Naive B cell (primary cell): ENCODE results near the gene NTM. TPM values are rescaled to one million over a fixed set of nuclear protein-coding genes. Genes with fewer than 3 reads are reported as not detected.

Experiments used
- ATAC-seq, 2 donors: fragments of 150-1000 bp; cut with Tn5 transposase; 2 replicates each; pipeline ENCODE4 v1.10.0; 2021; ENCODE audit warnings: low read depth in 2 of 2, mild to moderate bottlenecking in 2 of 2, moderate library complexity in 2 of 2
- DNase-seq: peaks from one replicate; pipeline ENCODE4 v3.0.0; 2022
- H3K27ac Mint-ChIP-seq, 6 donors: one replicate each; pipeline ENCODE4 v1.8.0; 2020 to 2022; ENCODE audit warnings: mild to moderate bottlenecking in 6 of 6, mixed read lengths in 6 of 6, moderate library complexity in 5 of 6, inconsistent platforms in 2 of 6
- H3K27me3 Mint-ChIP-seq, 3 donors: one replicate each; pipeline ENCODE4 v1.8.0; 2021 to 2022; ENCODE audit warnings: mixed read lengths in 3 of 3, mild to moderate bottlenecking in 1 of 3
- H3K36me3 Mint-ChIP-seq, 2 donors: one replicate each; pipeline ENCODE4 v1.8.0; 2020 to 2022; ENCODE audit warnings: mixed read lengths in 2 of 2, inconsistent platforms in 1 of 2, mild to moderate bottlenecking in 1 of 2
- H3K4me1 Mint-ChIP-seq, 3 donors: one replicate each; pipeline ENCODE4 v1.8.0; 2020 to 2022; ENCODE audit warnings: mixed read lengths in 3 of 3, inconsistent platforms in 1 of 3, mild to moderate bottlenecking in 1 of 3, moderate library complexity in 1 of 3
- H3K4me3 Mint-ChIP-seq, 8 donors: one replicate each; pipeline ENCODE4 v1.8.0; 2020 to 2022; ENCODE audit warnings: mild to moderate bottlenecking in 8 of 8, mixed read lengths in 8 of 8, moderate library complexity in 8 of 8, inconsistent platforms in 2 of 8
- H3K9me3 Mint-ChIP-seq, 7 donors: one replicate each; pipeline ENCODE4 v1.8.0; 2020 to 2022; ENCODE audit warnings: mixed read lengths in 7 of 7, mild to moderate bottlenecking in 5 of 7, inconsistent platforms in 2 of 7, moderate library complexity in 1 of 7
- polyA plus RNA-seq, 6 donors: library from polyadenylated mRNA; unstranded; fragments of 300-500 nt; fragmentation: Illumina TruSeq; gene quantifications; one replicate each; pipeline ENCODE4 v1.2.3, GENCODE V29; 2021; ENCODE audit warnings: low read depth in 6 of 6

Gene NTM
- polyA plus RNA-seq, 6 donors from 2014 or later = not detected

DNA sequence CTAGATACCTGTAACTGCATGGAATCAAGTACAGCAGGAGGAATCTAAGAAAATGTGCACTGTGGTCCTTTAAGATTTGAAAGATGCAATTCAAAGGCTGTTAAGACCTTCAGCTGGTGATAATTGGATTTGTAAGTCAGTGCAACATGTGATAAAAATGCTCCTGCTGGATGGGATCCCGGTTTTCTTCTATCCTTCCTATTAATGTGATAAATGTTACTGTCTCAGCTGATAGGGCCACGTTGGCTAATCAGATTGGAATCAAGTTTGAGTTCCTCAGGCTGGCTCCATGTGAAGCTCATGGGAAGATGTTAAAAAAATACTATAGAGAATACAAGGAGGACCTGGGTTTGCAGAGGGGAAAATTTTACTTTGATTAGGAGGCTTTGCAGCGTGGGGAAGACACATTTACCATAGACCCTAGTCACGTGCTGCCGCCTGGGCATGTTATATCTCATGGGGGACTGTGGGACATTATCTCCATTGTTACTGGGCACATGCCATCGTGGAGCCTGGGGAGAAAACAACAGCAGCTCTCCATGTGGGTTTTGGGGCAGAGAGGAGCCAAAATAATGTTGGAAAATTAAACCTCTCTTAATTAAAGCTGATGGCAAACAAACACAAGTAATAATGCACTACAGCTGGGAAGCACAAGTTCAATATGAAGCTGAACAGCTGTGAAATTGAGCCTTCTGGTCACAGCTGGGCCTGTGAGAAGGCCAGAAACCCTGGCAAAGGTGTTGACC is 652.5 kb downstream of the NTM start:
- no peaks in the 10 kb centered on the region for H3K4me1 Mint-ChIP-seq
- H3K27me3 Mint-ChIP-seq = no peaks in the 10 kb centered on the region
- no peak overlapping the region for H3K4me3 Mint-ChIP-seq
- H3K9me3 Mint-ChIP-seq = peaks cover 1 to 16% (median 11%) of the 10 kb centered on the region in 7 donors
- ATAC-seq = no peak
- no peak overlapping the region for H3K27ac Mint-ChIP-seq
- no peaks in the 10 kb centered on the region for H3K36me3 Mint-ChIP-seq
- DNase-seq = no peak

DNA sequence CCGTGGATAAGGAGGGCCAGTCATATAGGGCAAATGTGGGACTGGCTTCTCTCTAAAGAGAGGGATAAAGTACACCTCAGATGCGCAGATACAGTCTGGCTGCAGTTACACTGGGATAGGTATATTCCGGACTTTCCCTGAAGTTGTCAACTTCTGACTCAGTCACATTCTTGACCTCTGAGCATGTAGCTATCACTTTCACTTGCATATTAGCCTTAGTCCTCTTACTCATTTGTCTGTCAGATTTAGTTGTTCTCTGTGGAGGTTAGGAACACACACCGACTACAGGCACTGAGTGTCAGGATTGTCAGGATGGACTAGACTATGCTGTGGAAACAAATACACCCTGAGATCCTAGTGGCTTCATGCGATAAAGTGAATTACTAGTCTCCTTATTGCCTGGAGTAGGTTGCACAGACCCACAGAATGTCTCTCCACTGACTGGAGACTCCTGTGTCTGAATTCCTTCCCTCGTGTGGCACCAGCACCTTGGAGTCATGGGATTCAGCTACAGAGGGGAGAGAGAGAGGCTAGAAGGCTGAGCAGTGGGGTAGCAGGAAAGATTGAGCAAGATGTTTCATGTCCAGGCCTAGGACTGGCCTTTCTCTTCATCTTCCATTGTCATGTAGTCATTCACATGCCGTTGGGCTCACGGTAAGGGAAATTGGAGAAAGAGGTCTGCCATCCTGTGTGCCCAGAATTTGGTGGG is 654.3 kb downstream of the NTM start:
- H3K4me3 Mint-ChIP-seq = no peak overlapping the region
- DNase-seq = no peak
- no peak for ATAC-seq
- no peak overlapping the region for H3K27ac Mint-ChIP-seq
- H3K9me3 Mint-ChIP-seq = peaks cover 1 to 14% (median 11%) of the 10 kb centered on the region in 7 donors
- H3K4me1 Mint-ChIP-seq = no peaks in the 10 kb centered on the region
- no peaks in the 10 kb centered on the region for H3K36me3 Mint-ChIP-seq
- no peaks in the 10 kb centered on the region for H3K27me3 Mint-ChIP-seq

DNA sequence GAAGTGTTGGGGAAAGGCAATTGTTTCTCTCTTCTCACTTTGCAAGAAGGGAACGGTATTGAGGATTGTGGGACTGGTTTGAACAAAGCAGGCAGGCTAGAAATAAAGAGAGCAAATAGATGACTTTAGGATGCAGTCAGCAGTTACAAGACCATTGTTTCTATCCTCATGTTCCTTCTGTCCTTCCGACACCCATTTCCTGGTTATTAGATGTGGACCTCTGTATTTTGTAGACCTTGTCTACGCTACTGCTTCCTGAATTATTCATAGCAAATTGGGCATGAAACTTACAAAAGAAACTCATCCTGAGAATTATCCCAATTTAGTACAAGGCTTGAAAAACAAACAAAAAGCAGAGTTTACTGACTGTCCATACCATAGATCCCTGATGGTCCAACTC is 656.3 kb downstream of the NTM start:
- ATAC-seq = no peak
- H3K4me3 Mint-ChIP-seq = no peak overlapping the region
- no peaks in the 10 kb centered on the region for H3K27me3 Mint-ChIP-seq
- no peaks in the 10 kb centered on the region for H3K36me3 Mint-ChIP-seq
- H3K27ac Mint-ChIP-seq = peak overlapping the region in 1 of 6 donors; percentile 62
- DNase-seq = no peak
- no peaks in the 10 kb centered on the region for H3K4me1 Mint-ChIP-seq
- peaks cover 0 to 10% (median 2%) of the 10 kb centered on the region in 7 donors for H3K9me3 Mint-ChIP-seq

DNA sequence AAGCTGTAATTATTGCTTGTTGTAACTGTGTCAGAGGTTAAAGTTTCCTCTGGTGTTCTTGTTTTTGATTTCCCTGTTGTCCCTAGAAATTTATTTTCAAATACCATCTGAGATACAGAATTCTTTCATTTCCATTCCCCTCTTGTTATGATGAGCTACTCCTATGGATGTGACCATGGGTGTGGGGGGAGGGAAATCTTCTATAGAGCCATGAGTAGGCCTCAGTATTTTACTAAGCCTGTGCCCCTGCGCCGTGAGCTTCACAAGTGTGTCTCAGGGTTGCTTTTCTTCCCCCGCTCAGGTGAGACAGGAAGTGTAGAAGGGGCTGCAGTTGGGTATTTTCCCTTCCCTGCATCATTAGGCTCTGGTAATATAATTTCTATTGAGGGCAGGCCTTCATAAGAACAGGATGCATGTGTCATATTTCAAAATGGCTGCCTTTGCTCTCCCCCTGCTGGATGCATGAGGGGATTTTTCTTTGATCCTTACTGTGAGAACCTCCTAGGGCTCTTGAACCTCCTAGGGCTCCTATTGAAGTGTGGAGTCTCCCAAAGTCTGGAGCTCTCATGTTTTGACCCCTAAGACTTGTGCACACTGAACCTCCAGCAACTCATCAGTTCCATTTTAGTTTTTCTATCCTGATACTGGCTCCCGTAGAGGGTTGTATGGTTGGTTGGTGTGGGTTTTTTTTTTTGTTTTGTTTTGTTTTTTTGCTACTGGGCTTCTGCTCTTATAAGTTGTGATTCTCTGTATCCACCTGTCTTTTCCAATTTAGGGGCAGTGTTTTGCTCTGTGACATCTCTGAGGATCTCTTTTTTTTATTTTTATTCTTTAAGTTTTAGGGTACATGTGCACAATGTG is 658.2 kb downstream of the NTM start:
- Mint-ChIP-seq H3K36me3 (no peaks in the 10 kb centered on the region), H3K4me1 (no peaks in the 10 kb centered on the region), H3K27ac (no peak overlapping the region), H3K27me3 (no peaks in the 10 kb centered on the region), H3K4me3 (no peak overlapping the region), H3K9me3 (peaks cover 0 to 10% (median 4%) of the 10 kb centered on the region in 7 donors)
- DNase-seq = no peak
- no peak for ATAC-seq

DNA sequence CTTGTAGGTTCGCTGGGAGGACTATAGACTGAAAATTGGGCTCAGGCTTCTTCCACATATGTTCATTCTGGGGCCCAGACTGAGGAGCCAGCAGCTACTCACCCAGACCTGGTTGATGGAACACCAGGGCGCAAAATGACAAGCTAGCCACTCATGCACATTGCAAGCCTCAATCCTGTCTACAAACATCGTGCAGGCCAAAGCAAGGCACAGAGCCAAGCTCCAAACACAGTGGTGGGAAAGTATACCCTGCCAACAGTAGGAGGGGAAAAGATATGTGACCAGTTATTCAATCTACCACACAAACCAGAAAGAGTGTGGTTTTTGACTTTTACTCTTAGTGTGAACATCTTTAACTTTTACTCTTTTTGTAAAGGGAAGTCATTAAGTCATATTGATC is 660.5 kb downstream of the NTM start:
- Mint-ChIP-seq H3K4me1 (no peaks in the 10 kb centered on the region), H3K27me3 (no peaks in the 10 kb centered on the region), H3K36me3 (no peaks in the 10 kb centered on the region), H3K27ac (no peak overlapping the region), H3K9me3 (peaks cover 0 to 10% (median 4%) of the 10 kb centered on the region in 7 donors), H3K4me3 (no peak overlapping the region)
- no peak for ATAC-seq
- no peak for DNase-seq

DNA sequence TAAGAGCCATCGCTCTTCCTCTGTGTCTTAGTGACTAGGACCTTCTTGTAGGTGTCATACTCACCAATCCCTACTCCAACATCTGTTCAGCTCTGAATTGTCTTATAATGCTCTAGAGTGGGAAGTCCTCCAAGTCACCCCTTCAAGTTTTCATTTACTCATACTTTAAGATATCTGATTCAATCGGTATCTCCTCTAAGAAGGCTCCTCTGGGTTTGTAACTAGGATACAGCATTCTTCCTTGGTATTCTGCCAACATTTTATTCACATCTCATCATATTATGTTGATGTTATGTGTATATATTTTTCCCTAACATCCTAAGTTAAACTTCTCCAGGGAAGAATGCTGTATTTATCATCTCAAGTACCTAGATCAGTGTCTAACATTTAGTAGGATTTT is 662.1 kb downstream of the NTM start:
- no peak overlapping the region for H3K4me3 Mint-ChIP-seq
- H3K4me1 Mint-ChIP-seq = no peaks in the 10 kb centered on the region
- no peaks in the 10 kb centered on the region for H3K36me3 Mint-ChIP-seq
- no peaks in the 10 kb centered on the region for H3K27me3 Mint-ChIP-seq
- DNase-seq (no peak), ATAC-seq (no peak)
- H3K9me3 Mint-ChIP-seq = peaks cover 0 to 8% (median 3%) of the 10 kb centered on the region in 7 donors
- no peak overlapping the region for H3K27ac Mint-ChIP-seq

DNA sequence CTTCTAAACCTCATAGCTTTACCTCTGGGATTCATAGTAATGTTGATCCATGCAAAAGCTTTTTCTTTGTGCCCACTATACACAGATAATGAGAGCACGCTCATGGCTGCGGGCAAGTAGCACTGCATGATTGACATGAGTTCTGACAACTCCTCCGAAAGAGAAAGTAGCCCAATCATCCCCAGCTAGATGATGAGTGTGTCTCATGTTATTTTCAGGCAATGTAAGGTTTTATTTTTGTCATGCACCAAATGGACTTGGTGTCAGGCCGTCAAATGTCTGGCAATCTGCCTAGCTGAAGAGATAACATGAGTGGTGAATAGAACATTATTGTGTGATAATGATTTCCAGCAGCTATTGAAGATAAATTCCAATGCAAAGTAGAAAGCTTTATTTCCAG is 662.6 kb downstream of the NTM start:
- no peaks in the 10 kb centered on the region for H3K4me1 Mint-ChIP-seq
- H3K27me3 Mint-ChIP-seq = no peaks in the 10 kb centered on the region
- no peak overlapping the region for H3K27ac Mint-ChIP-seq
- H3K36me3 Mint-ChIP-seq = no peaks in the 10 kb centered on the region
- H3K4me3 Mint-ChIP-seq = no peak overlapping the region
- peaks cover 0 to 5% (median 3%) of the 10 kb centered on the region in 7 donors for H3K9me3 Mint-ChIP-seq
- ATAC-seq (no peak), DNase-seq (no peak)

DNA sequence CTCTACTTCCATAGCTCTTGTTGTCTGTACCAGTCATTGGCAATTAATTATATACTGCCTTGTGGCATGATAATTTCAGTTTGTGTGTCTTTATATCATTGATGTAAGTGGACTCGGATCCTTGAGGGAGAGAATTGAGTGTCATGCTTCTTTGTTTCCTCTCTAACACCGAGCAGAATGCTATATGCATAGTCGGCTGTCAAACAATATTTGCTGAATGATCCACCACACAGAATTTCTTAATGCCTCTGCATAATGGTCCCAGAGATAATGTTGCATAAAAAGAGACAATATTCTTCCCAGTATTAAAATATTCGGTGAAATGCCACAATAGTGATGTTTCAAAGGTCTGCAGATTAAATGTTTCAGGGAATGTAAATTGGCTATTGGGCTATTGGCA is 664.8 kb downstream of the NTM start:
- ATAC-seq = no peak
- no peak overlapping the region for H3K27ac Mint-ChIP-seq
- DNase-seq = no peak
- H3K4me3 Mint-ChIP-seq = no peak overlapping the region
- no peaks in the 10 kb centered on the region for H3K4me1 Mint-ChIP-seq
- H3K36me3 Mint-ChIP-seq = no peaks in the 10 kb centered on the region
- H3K9me3 Mint-ChIP-seq = peaks cover 0 to 5% (median 3%) of the 10 kb centered on the region in 7 donors
- H3K27me3 Mint-ChIP-seq = no peaks in the 10 kb centered on the region

DNA sequence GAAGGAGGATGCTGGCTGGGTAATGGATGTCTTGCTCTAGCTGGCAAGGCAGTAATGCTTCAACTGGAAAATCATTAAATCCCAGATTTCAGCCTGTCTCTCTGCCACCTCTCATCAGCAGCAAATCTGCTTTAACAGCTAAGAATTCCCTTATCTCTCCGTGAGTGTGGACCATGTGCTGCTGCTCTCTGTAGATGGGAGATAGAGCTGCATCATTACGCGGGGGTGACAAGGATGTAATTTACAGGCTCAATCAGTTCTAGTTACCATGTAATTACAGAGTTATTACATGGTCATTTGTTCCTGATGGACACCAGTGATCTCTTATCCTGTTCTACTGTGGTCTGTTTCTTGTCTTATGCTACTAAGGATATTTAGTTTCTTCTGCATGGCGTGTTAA is 665.4 kb downstream of the NTM start:
- Mint-ChIP-seq H3K27ac (no peak overlapping the region), H3K9me3 (peaks cover 0 to 5% (median 3%) of the 10 kb centered on the region in 7 donors), H3K4me1 (no peaks in the 10 kb centered on the region), H3K27me3 (no peaks in the 10 kb centered on the region), H3K4me3 (no peak overlapping the region), H3K36me3 (no peaks in the 10 kb centered on the region)
- DNase-seq = no peak
- ATAC-seq = no peak

DNA sequence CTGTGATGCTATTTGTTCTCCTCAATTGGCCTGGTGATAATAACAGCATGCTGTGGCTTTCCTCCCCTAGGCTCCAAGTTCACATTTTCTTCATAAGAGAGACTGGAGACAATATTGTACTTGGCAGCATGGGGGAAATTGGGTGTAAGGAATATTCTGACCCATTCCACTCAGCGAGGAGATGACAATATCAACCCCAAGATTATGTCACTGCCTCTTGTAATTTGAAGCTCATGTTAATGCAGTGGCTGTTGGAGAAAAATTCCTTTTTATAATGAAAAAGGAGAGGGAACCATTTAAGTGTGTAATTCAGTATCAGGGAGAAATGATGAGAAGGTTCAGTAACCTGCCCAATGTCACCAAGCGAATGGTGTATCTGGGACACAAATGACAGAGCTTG is 665.8 kb downstream of the NTM start:
- DNase-seq (no peak), ATAC-seq (no peak)
- Mint-ChIP-seq H3K9me3 (peaks cover 0 to 9% (median 4%) of the 10 kb centered on the region in 7 donors), H3K4me1 (no peaks in the 10 kb centered on the region), H3K27me3 (no peaks in the 10 kb centered on the region), H3K36me3 (no peaks in the 10 kb centered on the region), H3K27ac (no peak overlapping the region), H3K4me3 (no peak overlapping the region)

DNA sequence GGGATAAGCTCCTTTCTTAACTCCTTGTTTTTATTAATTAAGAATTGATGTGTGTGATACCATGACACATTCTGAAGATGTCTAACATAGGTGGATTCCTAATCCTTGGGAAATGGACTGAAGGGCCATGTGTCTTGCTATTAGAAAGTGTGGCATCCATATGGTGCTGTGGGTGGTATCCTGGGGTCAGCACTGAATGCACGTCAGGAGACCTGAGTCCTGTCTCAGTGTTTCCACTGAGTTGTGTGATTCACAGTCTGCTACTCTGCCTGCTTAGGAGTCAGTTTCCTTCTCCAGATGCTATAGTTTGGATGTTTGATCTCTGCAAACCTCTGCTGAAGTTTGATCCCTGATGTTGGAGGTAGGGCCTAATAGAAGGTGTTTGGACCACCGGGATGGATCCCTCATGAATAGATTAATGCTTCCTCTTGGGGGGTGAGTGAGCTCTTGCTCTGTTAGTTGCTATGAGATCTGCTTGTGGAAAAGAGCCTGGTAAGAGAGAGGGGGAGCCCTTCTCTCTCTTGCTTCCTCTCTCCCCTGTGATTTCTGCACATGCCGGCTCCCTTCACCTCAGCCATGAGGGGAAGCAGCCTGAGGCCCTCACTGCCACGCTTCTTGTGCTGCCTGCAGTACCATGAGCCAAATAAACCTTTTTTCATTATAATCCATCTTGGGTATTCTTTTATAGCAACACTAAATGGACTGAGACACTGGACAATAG is 666.5 kb downstream of the NTM start:
- Mint-ChIP-seq H3K27ac (no peak overlapping the region), H3K4me3 (no peak overlapping the region), H3K9me3 (peaks cover 0 to 8% (median 2%) of the 10 kb centered on the region in 7 donors), H3K36me3 (no peaks in the 10 kb centered on the region), H3K27me3 (no peaks in the 10 kb centered on the region), H3K4me1 (no peaks in the 10 kb centered on the region)
- DNase-seq (no peak), ATAC-seq (no peak)

DNA sequence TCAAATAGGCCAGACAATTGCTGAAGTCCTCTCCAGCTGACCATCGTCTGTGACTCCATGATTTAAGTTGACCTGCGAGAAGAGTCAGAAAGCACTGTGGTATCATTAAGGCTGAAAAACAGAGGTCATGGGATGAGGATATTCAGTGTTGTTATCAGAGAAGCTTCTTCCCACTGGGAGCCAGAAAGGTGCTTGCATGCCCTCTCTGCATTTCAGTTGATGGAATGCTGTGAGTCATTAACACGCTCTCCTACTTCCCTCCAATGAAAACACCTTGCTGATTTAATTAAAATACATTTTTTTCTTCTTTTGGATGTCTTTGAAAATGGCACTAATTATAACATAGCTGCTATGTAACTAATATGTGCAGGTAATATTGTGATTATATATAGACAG is 667.0 kb downstream of the NTM start:
- Mint-ChIP-seq H3K4me3 (no peak overlapping the region), H3K27ac (peak overlapping the region in 1 of 6 donors; percentile 17), H3K36me3 (no peaks in the 10 kb centered on the region), H3K27me3 (no peaks in the 10 kb centered on the region), H3K4me1 (no peaks in the 10 kb centered on the region), H3K9me3 (peaks cover 0 to 4% (median 2%) of the 10 kb centered on the region in 7 donors)
- DNase-seq (no peak), ATAC-seq (no peak)

DNA sequence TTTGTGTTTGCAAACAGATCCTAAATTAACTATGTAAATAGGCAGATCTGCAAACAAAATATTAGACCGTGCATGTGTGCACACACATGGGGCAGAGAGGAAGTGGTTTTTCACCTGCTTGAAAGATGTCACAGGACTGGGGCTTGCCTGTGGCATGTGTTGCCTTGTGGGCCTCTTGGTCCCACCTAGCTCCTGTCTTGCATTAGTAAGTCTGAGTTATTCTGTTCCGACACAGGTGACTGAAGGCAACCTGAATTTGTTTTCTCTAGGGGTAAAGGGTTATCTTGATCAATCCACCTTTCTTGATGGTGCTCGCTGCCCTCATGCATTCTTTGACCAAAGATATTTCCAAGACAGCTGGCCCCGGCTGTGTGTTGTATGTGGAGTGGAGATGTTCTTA is 667.5 kb downstream of the NTM start:
- peak overlapping the region in 1 of 6 donors; percentile 17 for H3K27ac Mint-ChIP-seq
- no peak overlapping the region for H3K4me3 Mint-ChIP-seq
- ATAC-seq (no peak), DNase-seq (no peak)
- no peaks in the 10 kb centered on the region for H3K36me3 Mint-ChIP-seq
- peaks cover 0 to 4% (median 2%) of the 10 kb centered on the region in 7 donors for H3K9me3 Mint-ChIP-seq
- no peaks in the 10 kb centered on the region for H3K4me1 Mint-ChIP-seq
- no peaks in the 10 kb centered on the region for H3K27me3 Mint-ChIP-seq
